K562 (cell line): ENCODE measurements around the gene TIGD7. TPM values are rescaled to one million over a fixed set of nuclear protein-coding genes. Genes with fewer than 3 reads are reported as not detected.

ENCODE experiments used
- ATAC-seq: fragments of 200-7000 bp; cut with Tn5 transposase; 3 replicates; pipeline ENCODE4 v1.9.1; 2020; ENCODE audit warnings: moderate library complexity
- BruUV-seq: library from RNA; stranded (reverse); fragments of 400-500 nt; replicated peaks from 2 replicates; lab custom pipeline; 2021; lab: Mats Ljungman, UMichigan
- CTCF ChIA-PET: fragments of 300-600 bp; formaldehyde crosslinking; extraction: SDS; loops from one replicate; lab custom pipeline; 2021; ENCODE audit warnings: low intra/inter-chr PET ratio; lab: Yijun Ruan, JAX
- POLR2A ChIA-PET: fragments of 300-600, 350-650 bp; sonication (Branson Sonifier 250); formaldehyde crosslinking; extraction: SDS; loops from one replicate; lab custom pipeline; 2021; ENCODE audit warnings: antibody characterized with exemption, inconsistent platforms; lab: Yijun Ruan, JAX
- DNase-seq, 4 experiments: peaks; one replicate each; pipeline versions ENCODE4 v3.0.0 to v3.0.0-alpha.2; 2011 to 2018; ENCODE audit warnings: low spot score in 3 of 4, mixed read lengths in 3 of 4; ENCODE audit errors: extremely low read depth in 1 of 4
- FAIRE-seq: peaks from 2 replicates; lab custom pipeline; 2011; peaks lifted over from hg19 to GRCh38; lab: Jason Lieb, UNC
- H2AFZ ChIP-seq: 2 replicates; pipeline ENCODE4 v1.6.0; 2011; ENCODE audit warnings: low read depth, low read length, control low read depth, inconsistent platforms
- H3K27ac ChIP-seq: fragments of 200-600 bp; 3 replicates; pipeline ENCODE4 v1.8.0; 2011; ENCODE audit warnings: low read depth, mild to moderate bottlenecking, control low read depth, inconsistent platforms, low read length, moderate library complexity, mixed read lengths; ENCODE audit errors: extremely low read depth
- H3K27me3 ChIP-seq, 2 experiments: fragments of 300-600 bp in 1 of 2; 2 replicates in 1 of 2; 3 replicates in 1 of 2; pipeline versions ENCODE4 v1.6.0 to v1.8.0; 2011; ENCODE audit warnings: inconsistent platforms in 2 of 2, low read length in 2 of 2, mild to moderate bottlenecking in 1 of 2, mixed read lengths in 1 of 2, moderate library complexity in 1 of 2; ENCODE audit not compliant: control insufficient read depth in 2 of 2, insufficient read depth in 2 of 2
- H3K36me3 ChIP-seq: fragments of 300-600 bp; 3 replicates; pipeline ENCODE4 v1.8.0; 2011; ENCODE audit warnings: mild to moderate bottlenecking, low read length, inconsistent platforms; ENCODE audit not compliant: control insufficient read depth, insufficient read depth
- H3K4me1 ChIP-seq, 2 experiments: fragments of 200-600 bp in 1 of 2; replicated peaks in 1 of 2; 2 replicates in 1 of 2; 3 replicates in 1 of 2; pipeline versions ENCODE4 v1.5.1 to v1.8.0; 2011; ENCODE audit warnings: inconsistent platforms in 2 of 2, low read length in 2 of 2, mild to moderate bottlenecking in 1 of 2, mixed read lengths in 1 of 2, moderate library complexity in 1 of 2; ENCODE audit not compliant: control insufficient read depth in 2 of 2, insufficient read depth in 2 of 2
- H3K4me2 ChIP-seq: 2 replicates; pipeline ENCODE4 v1.6.1; 2011; ENCODE audit warnings: low read length, control low read depth, inconsistent platforms, mixed read lengths; ENCODE audit not compliant: insufficient read depth
- H3K4me3 ChIP-seq: fragments of 200-600 bp; sonication (generic), shearing (Covaris generic); 2 replicates; pipeline ENCODE4 v1.5.1; 2016; ENCODE audit warnings: control low read depth, inconsistent platforms
- H3K79me2 ChIP-seq: fragments of 200-600 bp; 3 replicates; pipeline ENCODE4 v1.8.0; 2011; ENCODE audit warnings: low read length, inconsistent platforms; ENCODE audit not compliant: control insufficient read depth, insufficient read depth
- H3K9ac ChIP-seq, 2 experiments: 2 replicates each; pipeline versions ENCODE4 v1.6.0 to v1.6.1; 2011; ENCODE audit warnings: low read depth in 2 of 2, low read length in 2 of 2, control low read depth in 1 of 2, inconsistent platforms in 1 of 2, mild to moderate bottlenecking in 1 of 2, mixed read lengths in 1 of 2; ENCODE audit not compliant: insufficient read depth in 1 of 2
- H3K9me1 ChIP-seq: one replicate; pipeline ENCODE4 v1.6.0; 2011; ENCODE audit warnings: inconsistent platforms, mild to moderate bottlenecking, low read length, moderate library complexity; ENCODE audit not compliant: control insufficient read depth, insufficient read depth
- H3K9me3 ChIP-seq: replicated peaks from 2 replicates; pipeline ENCODE4 v1.5.1; 2011; ENCODE audit warnings: low read depth, low read length, inconsistent platforms; ENCODE audit not compliant: control insufficient read depth, insufficient read depth
- H4K20me1 ChIP-seq: replicated peaks from 2 replicates; pipeline ENCODE4 v1.6.1; 2011; ENCODE audit warnings: low read length, inconsistent platforms, mixed read lengths; ENCODE audit not compliant: control insufficient read depth, insufficient read depth
- CEBPG ChIP-seq, 3 experiments: fragments of 200-800 bp in 1 of 3; sonication (Bioruptor generic) in 1 of 3; sonication (generic) in 1 of 3; formaldehyde crosslinking in 1 of 3; IDR thresholded peaks in 2 of 3; conservative IDR thresholded peaks in 1 of 3; 2 replicates each; pipeline versions ENCODE4 v1.6.1 to v1.8.0; 2016 to 2022; ENCODE audit warnings: missing compliant biosample characterization in 2 of 3, missing genetic modification characterization in 2 of 3, mild to moderate bottlenecking in 1 of 3, missing genetic modification reagents in 1 of 3
- FOXJ2 ChIP-seq: fragments of 200-800 bp; sonication (Bioruptor generic); IDR thresholded peaks from 2 replicates; pipeline ENCODE4 v1.6.1; 2016; ENCODE audit warnings: missing genetic modification characterization, missing compliant biosample characterization
- IRF9 ChIP-seq: fragments of 450-650 bp; IDR thresholded peaks from 2 replicates; pipeline ENCODE4 v1.6.1; 2016; ENCODE audit warnings: missing biosample characterization, missing genetic modification characterization
- KDM2B ChIP-seq: fragments of 250-450 bp; sonication (Bioruptor Pico); IDR thresholded peaks from 2 replicates; pipeline ENCODE4 v1.8.0; 2021; ENCODE audit warnings: mild to moderate bottlenecking, moderate library complexity
- LARP7 ChIP-seq: fragments of 450-650 bp; IDR thresholded peaks from 2 replicates; pipeline ENCODE4 v1.6.1; 2016
- MAFG ChIP-seq: fragments of 450-650 bp; conservative IDR thresholded peaks from 2 replicates; pipeline ENCODE4 v1.6.1; 2016; ENCODE audit warnings: missing genetic modification characterization, missing compliant biosample characterization
- NONO ChIP-seq, 2 experiments: fragments of 200-400 bp in 1 of 2; fragments of 450-650 bp in 1 of 2; formaldehyde crosslinking in 1 of 2; IDR thresholded peaks; 2 replicates each; pipeline ENCODE4 v1.6.1; 2017; ENCODE audit warnings: low read depth in 2 of 2, mild to moderate bottlenecking in 2 of 2, moderate library complexity in 2 of 2, low read length in 1 of 2
- NR2C2 ChIP-seq, 2 experiments: fragments of 200-800 bp in 1 of 2; sonication (Bioruptor generic) in 1 of 2; sonication (generic) in 1 of 2; formaldehyde crosslinking in 1 of 2; IDR thresholded peaks; 2 replicates each; pipeline versions ENCODE4 v1.6.1 to v1.8.0; 2016 to 2022; ENCODE audit warnings: mild to moderate bottlenecking in 1 of 2, missing compliant biosample characterization in 1 of 2, missing genetic modification characterization in 1 of 2, missing genetic modification reagents in 1 of 2
- PHB ChIP-seq: fragments of 250-450 bp; sonication (Bioruptor Pico); IDR thresholded peaks from 2 replicates; pipeline ENCODE4 v1.5.0; 2021
- THAP7 ChIP-seq: fragments of 250-450 bp; sonication (Bioruptor Pico); IDR thresholded peaks from 2 replicates; pipeline ENCODE4 v1.5.0; 2021
- U2AF2 ChIP-seq: fragments of 200-400 bp; formaldehyde crosslinking; optimal IDR thresholded peaks from 2 replicates; pipeline ENCODE3; 2017; ENCODE audit warnings: low read depth, mild to moderate bottlenecking, low read length
- ZC3H4 ChIP-seq: sonication (generic); formaldehyde crosslinking; IDR thresholded peaks from 2 replicates; pipeline ENCODE4 v1.9.0; 2021; ENCODE audit warnings: missing genetic modification reagents, borderline replicate concordance
- ZNF274 ChIP-seq: IDR thresholded peaks from 2 replicates; pipeline ENCODE4 v1.6.1; 2011; ENCODE audit warnings: low read depth, mild to moderate bottlenecking, low read length, moderate library complexity, borderline replicate concordance
- ZNF395 ChIP-seq: fragments of 200-800 bp; sonication (Bioruptor generic); IDR thresholded peaks from 2 replicates; pipeline ENCODE4 v1.6.1; 2017; ENCODE audit warnings: missing genetic modification characterization, missing compliant biosample characterization
- ZNF512 ChIP-seq: IDR thresholded peaks from 2 replicates; pipeline ENCODE4 v1.6.1; 2016; ENCODE audit warnings: missing genetic modification characterization, missing compliant biosample characterization
- ZNF668 ChIP-seq: fragments of 250-450 bp; sonication (Bioruptor Pico); IDR thresholded peaks from 2 replicates; pipeline ENCODE4 v1.8.0; 2022; ENCODE audit warnings: mild to moderate bottlenecking, inconsistent platforms
- WGBS: fragments of 100-300 bp; shearing (Covaris generic); methylation state at CpG from one replicate; pipeline ENCODE4 v1.1.6; 2016; ENCODE audit warnings: low coverage, mixed read lengths; ENCODE audit not compliant: insufficient coverage; ENCODE audit errors: missing lambda C conversion rate; 5-methylcytosine and 5-hydroxymethylcytosine counted together
- in situ Hi-C: fragments of 300-500 bp; cut with MboI; formaldehyde crosslinking; loops from 4 replicates; pipeline ENCODE4 v1.15.0; 2018; ENCODE audit warnings: inconsistent platforms, mixed read lengths
- intact Hi-C: fragments of 100-400 bp; cut with micrococcal nuclease; formaldehyde crosslinking; loops from 2 replicates; pipeline ENCODE4 v1.14.2; 2022
- polyA plus RNA-seq, 8 experiments: library from polyadenylated mRNA; depleted of rRNA in 4 of 8; stranded (reverse) in 5 of 8; unstranded in 3 of 8; fragments of >200 nt; fragmentation: Nextera tagmentation in 2 of 8; fragmentation: Illumina TruSeq in 1 of 8; extraction: Ambion mirVana in 2 of 8; extraction: Trizol in 1 of 8; gene quantifications; 2 replicates each; pipeline versions ENCODE4 v1.2.1 to v1.2.3, GENCODE V29; 2011 to 2014; ENCODE audit warnings: inconsistent platforms in 1 of 8, missing spikeins in 1 of 8
- total RNA-seq, 7 experiments: library from RNA; depleted of rRNA in 6 of 7; stranded (reverse); fragments of >200 nt in 6 of 7; fragmentation: Illumina TruSeq in 2 of 7; extraction: Trizol in 2 of 7; gene quantifications; 2 replicates each; pipeline versions ENCODE4 v1.2.1 to v1.2.3, GENCODE V29; 2011 to 2021; ENCODE audit warnings: low replicate concordance in 1 of 7

TIGD7 gene
- total and polyA plus RNA-seq, 9 of the 15 experiments (the other 6 are each of a cell fraction or from before 2014, with no cell fraction given) = 0.84 to 10.7 (median 6.7) TPM

- BruUV-seq = no TSS peak
- Histone ChIP-seq H3K4me2 (peak overlapping the region; percentile 78), H3K4me3 (peak overlapping the region; percentile 73), H3K79me2 (peaks cover 13% of the 10 kb centered on the region), H3K27me3 (no peaks in the 10 kb centered on the region), H3K27ac (peak overlapping the region; percentile 94), H3K4me1 (peaks cover 0 to 16% of the 10 kb centered on the region in 2 experiments; a peak in 4 of 5 replicates), H3K9ac (peak overlapping the region in 1 of 2 experiments; percentile 87; a peak in 2 of 4 replicates), H3K9me1 (no peaks in the 10 kb centered on the region), H3K36me3 (peaks cover 15% of the 10 kb centered on the region), H2AFZ (peak overlapping the region; percentile 95), H3K9me3 (peaks cover 24% of the 10 kb centered on the region), H4K20me1 (no peaks in the 10 kb centered on the region)
- ATAC-seq (no peak), FAIRE-seq (no peak), DNase-seq (no peak)
- CTCF ChIA-PET = no interaction called here
- WGBS = 46% methylated on average over 4 of the region's 4 CpGs
- intact Hi-C loops = loop anchor here (10.0 kb wide), 1 partner anchor 100 kb away; the partner anchor contains the start of genes ZNF174 and ZSCAN32
- POLR2A ChIA-PET = interaction anchor here (0.6 to 2.0 kb wide), 7 partner anchors 10 to 243 kb away, joined by 3 to 6 read pairs (median 5); partner anchors contain the start of genes ZNF174, ZNF263 and ZSCAN32
- in situ Hi-C loops = no loop called here
- TF ChIP-seq ZNF668 (no peak), ZNF274 (no peak), PHB (CRISPR knock-in tag) (no peak), MAFG (tag) (peak; percentile 16; the same call in 1 of the 2 replicates), THAP7 (CRISPR knock-in tag) (no peak), NONO (IDR thresholded peaks at IDR 0.05; ENCODE audit: low read depth in 2 of 2, low read length in 1 of 2) (no peak), CEBPG (CRISPR knock-in tag; IDR thresholded peaks at IDR 0.05) (no peak), CEBPG (tag; conservative IDR thresholded peaks at IDR 0.05 in 1 of 2, IDR thresholded peaks at IDR 0.05 in 1 of 2) (0 out of 4 replicates have a peak, but pooled peaks of 1 of the 2 experiments have one; percentile 45), U2AF2 (no peak), FOXJ2 (tag) (no peak), ZC3H4 (CRISPR knock-in tag) (no peak), NR2C2 (CRISPR knock-in tag; IDR thresholded peaks at IDR 0.05) (no peak), NR2C2 (tag; IDR thresholded peaks at IDR 0.05) (no peak), LARP7 (no peak), ZNF512 (tag) (no peak), ZNF395 (CRISPR knock-in tag) (no peak), KDM2B (CRISPR knock-in tag) (no peak), IRF9 (tag) (no peak)
These were observed 860 bp downstream of the TIGD7 start for GRCh38 chr16:3304370-3304769.
